HepG2 (cell line): Measurements from ENCODE around the gene AGER. TPM values are rescaled to one million over a fixed set of nuclear protein-coding genes. Genes with fewer than 3 reads are reported as not detected.
A peak's percentile ranks its signal among the peaks of the same experiment; 100 is the strongest.

Experiments
- CAMTA2 ChIP-seq: sonication (generic); formaldehyde crosslinking; IDR thresholded peaks from 2 replicates; pipeline ENCODE4 v1.4.0; 2020; ENCODE audit warnings: mild to moderate bottlenecking, missing genetic modification reagents, borderline replicate concordance
- DMAP1 ChIP-seq: IDR thresholded peaks from 2 replicates; pipeline ENCODE4 v1.6.1; 2016
- ETV6 ChIP-seq: sonication (generic); formaldehyde crosslinking; conservative IDR thresholded peaks from 2 replicates; pipeline ENCODE4 v1.4.0; 2020; ENCODE audit warnings: missing genetic modification reagents
- FOXP1 ChIP-seq, 2 experiments: fragments of 450-650 bp in 1 of 2; IDR thresholded peaks; 2 replicates each; pipeline ENCODE4 v1.6.1; 2017 to 2018; ENCODE audit warnings: antibody characterized with exemption in 1 of 2
- HDAC1 ChIP-seq: sonication (generic); formaldehyde crosslinking; IDR thresholded peaks from 2 replicates; pipeline ENCODE4 v1.5.1; 2020; ENCODE audit warnings: mild to moderate bottlenecking, missing genetic modification reagents
- HOXA9 ChIP-seq: sonication (generic); formaldehyde crosslinking; IDR thresholded peaks from 2 replicates; pipeline ENCODE4 v1.8.1; 2022; ENCODE audit warnings: missing genetic modification reagents, mild to moderate bottlenecking, moderate library complexity, borderline replicate concordance
- JUNB ChIP-seq: sonication (generic); formaldehyde crosslinking; IDR thresholded peaks from 2 replicates; pipeline ENCODE4 v1.8.0; 2022; ENCODE audit warnings: missing genetic modification reagents, mild to moderate bottlenecking, borderline replicate concordance
- KAT8 ChIP-seq: IDR thresholded peaks from 2 replicates; pipeline ENCODE4 v1.6.1; 2016; ENCODE audit warnings: missing genetic modification reagents, missing compliant biosample characterization
- MAZ ChIP-seq, 2 experiments: sonication (generic) in 1 of 2; formaldehyde crosslinking in 1 of 2; IDR thresholded peaks; 2 replicates each; pipeline versions ENCODE4 v1.5.0 to v1.6.1; 2012 to 2020; ENCODE audit warnings: low read depth in 2 of 2, mild to moderate bottlenecking in 2 of 2, borderline replicate concordance in 1 of 2, improper control_type of control experiment in 1 of 2, low read length in 1 of 2, missing genetic modification reagents in 1 of 2, moderate library complexity in 1 of 2
- MIXL1 ChIP-seq: IDR thresholded peaks from 2 replicates; pipeline ENCODE4 v1.6.1; 2016
- NR2C2 ChIP-seq: sonication (generic); formaldehyde crosslinking; IDR thresholded peaks from 2 replicates; pipeline ENCODE4 v1.4.0; 2020; ENCODE audit warnings: missing genetic modification reagents, mild to moderate bottlenecking, moderate library complexity, borderline replicate concordance
- NR2F1 ChIP-seq, 2 experiments: fragments of 450-650 bp in 1 of 2; formaldehyde crosslinking in 1 of 2; IDR thresholded peaks; 2 replicates each; pipeline versions ENCODE4 v1.5.0 to v1.6.1; 2016 to 2020; ENCODE audit warnings: mild to moderate bottlenecking in 1 of 2, missing compliant biosample characterization in 1 of 2, missing genetic modification reagents in 1 of 2, moderate library complexity in 1 of 2
- NR2F6 ChIP-seq, 2 experiments: IDR thresholded peaks; 2 replicates each; pipeline ENCODE4 v1.6.1; 2016; ENCODE audit warnings: antibody characterized with exemption in 1 of 2, mild to moderate bottlenecking in 1 of 2
- RBFOX2 ChIP-seq: fragments of 200-400 bp; formaldehyde crosslinking; IDR thresholded peaks from 2 replicates; pipeline ENCODE4 v1.6.1; 2017; ENCODE audit warnings: low read depth, mild to moderate bottlenecking, low read length
- SIX1 ChIP-seq: sonication (generic); formaldehyde crosslinking; IDR thresholded peaks from 2 replicates; pipeline ENCODE4 v1.4.0; 2020; ENCODE audit warnings: missing genetic modification reagents, borderline replicate concordance
- TGIF2 ChIP-seq: IDR thresholded peaks from 2 replicates; pipeline ENCODE4 v1.6.1; 2016; ENCODE audit warnings: control low read depth, missing compliant biosample characterization
- XBP1 ChIP-seq: sonication (generic); formaldehyde crosslinking; IDR thresholded peaks from 2 replicates; pipeline ENCODE4 v1.5.0; 2020; ENCODE audit warnings: missing genetic modification reagents
- YEATS2 ChIP-seq: sonication (generic); formaldehyde crosslinking; IDR thresholded peaks from 2 replicates; pipeline ENCODE4 v1.4.0; 2020; ENCODE audit warnings: missing genetic modification reagents, borderline replicate concordance
- YY1 ChIP-seq: IDR thresholded peaks from 2 replicates; pipeline ENCODE4 v1.6.1; 2011; ENCODE audit warnings: low read length, low read depth, moderate library complexity, mild to moderate bottlenecking; ENCODE audit not compliant: insufficient read depth, insufficient replicate concordance
- ZMYM2 ChIP-seq: sonication (generic); formaldehyde crosslinking; IDR thresholded peaks from 2 replicates; pipeline ENCODE4 v1.8.0; 2022; ENCODE audit warnings: mild to moderate bottlenecking, missing genetic modification reagents
- ZNF260 ChIP-seq: sonication (generic); formaldehyde crosslinking; IDR thresholded peaks from 2 replicates; pipeline ENCODE4 v1.4.0; 2020; ENCODE audit warnings: missing genetic modification reagents, low read depth, mild to moderate bottlenecking, borderline replicate concordance
- ZNF709 ChIP-seq: sonication (generic); formaldehyde crosslinking; IDR thresholded peaks from 2 replicates; pipeline ENCODE4 v1.5.0; 2020; ENCODE audit warnings: mild to moderate bottlenecking, missing genetic modification reagents
- ZSCAN25 ChIP-seq: sonication (generic); formaldehyde crosslinking; IDR thresholded peaks from 2 replicates; pipeline ENCODE4 v1.8.0; 2022; ENCODE audit warnings: mild to moderate bottlenecking, missing genetic modification reagents
- polyA plus RNA-seq, 8 experiments: library from polyadenylated mRNA; depleted of rRNA in 3 of 8; stranded (reverse) in 7 of 8; unstranded in 1 of 8; fragments of >200 nt; fragmentation: Illumina TruSeq in 4 of 8; extraction: Trizol in 4 of 8; gene quantifications; 2 replicates each; pipeline versions ENCODE4 v1.2.1 to v1.2.3, GENCODE V29; 2011 to 2016; ENCODE audit warnings: low read depth in 4 of 8, missing spikeins in 1 of 8, mixed read lengths in 1 of 8; ENCODE audit not compliant: insufficient read depth in 1 of 8
- total RNA-seq, 5 experiments: library from RNA; depleted of rRNA; stranded (reverse); fragments of >200 nt; fragmentation: Illumina TruSeq; extraction: Trizol; gene quantifications; 2 replicates each; pipeline ENCODE4 v1.2.3, GENCODE V29; 2016; ENCODE audit warnings: low read depth in 1 of 5
- TF ChIP-seq, protein P1 (sequence below): sonication (generic); formaldehyde crosslinking; conservative IDR thresholded peaks from 2 replicates; pipeline ENCODE4 v1.4.0; 2020; ENCODE audit warnings: missing genetic modification reagents
- TF ChIP-seq, protein P2 (sequence below): sonication (generic); formaldehyde crosslinking; IDR thresholded peaks from 2 replicates; pipeline ENCODE4 v1.5.0; 2020; ENCODE audit warnings: missing genetic modification reagents
- TF ChIP-seq, protein P3 (sequence below): sonication (generic); formaldehyde crosslinking; IDR thresholded peaks from 2 replicates; pipeline ENCODE4 v1.5.0; 2020; ENCODE audit warnings: missing genetic modification reagents

AGER gene
- total and polyA plus RNA-seq, 2 of the 13 experiments (the other 11 are each of a cell fraction or from before 2014, with no cell fraction given): 1.9 to 5.1 TPM

DNA sequence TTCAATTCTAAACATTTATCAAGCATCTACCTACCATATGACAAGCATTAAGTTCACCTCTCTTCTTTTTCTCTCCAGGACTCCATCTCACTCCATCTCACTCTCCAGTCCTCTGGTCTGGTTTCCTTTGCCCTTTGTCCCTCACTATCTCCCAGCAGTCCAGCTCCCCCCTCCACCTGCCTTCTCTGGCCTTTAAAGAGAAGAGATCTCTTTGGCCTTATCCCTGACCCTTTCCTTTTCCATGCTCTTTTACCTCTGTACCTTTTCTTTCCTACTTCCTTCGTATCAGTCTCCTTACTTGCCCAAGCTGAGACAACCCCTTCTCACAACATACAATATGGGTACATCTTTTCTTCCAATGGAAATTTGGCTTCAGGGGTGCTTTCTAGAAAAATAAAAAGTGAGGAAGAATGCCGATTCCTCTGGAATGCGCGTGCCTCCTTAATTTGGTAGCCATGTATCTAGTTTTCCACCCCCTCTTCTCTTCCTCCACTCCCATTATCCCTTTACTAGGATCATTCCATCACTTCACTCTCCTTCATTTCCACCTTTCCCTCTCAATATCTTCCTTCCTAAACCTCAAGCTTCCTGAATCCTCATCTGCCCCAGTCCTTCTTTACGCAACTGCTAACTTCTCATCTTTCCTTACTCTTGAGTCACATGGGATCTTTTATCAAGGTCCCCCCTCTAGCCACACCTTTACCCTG lies 7.4 kb downstream of the AGER start (continued):
- TF ChIP-seq, protein P1, sequence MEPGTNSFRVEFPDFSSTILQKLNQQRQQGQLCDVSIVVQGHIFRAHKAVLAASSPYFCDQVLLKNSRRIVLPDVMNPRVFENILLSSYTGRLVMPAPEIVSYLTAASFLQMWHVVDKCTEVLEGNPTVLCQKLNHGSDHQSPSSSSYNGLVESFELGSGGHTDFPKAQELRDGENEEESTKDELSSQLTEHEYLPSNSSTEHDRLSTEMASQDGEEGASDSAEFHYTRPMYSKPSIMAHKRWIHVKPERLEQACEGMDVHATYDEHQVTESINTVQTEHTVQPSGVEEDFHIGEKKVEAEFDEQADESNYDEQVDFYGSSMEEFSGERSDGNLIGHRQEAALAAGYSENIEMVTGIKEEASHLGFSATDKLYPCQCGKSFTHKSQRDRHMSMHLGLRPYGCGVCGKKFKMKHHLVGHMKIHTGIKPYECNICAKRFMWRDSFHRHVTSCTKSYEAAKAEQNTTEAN: no peak
- TF ChIP-seq ZMYM2 (CRISPR knock-in tag) (0 out of 2 replicates have a peak, but pooled peaks have one; percentile 43), SIX1 (CRISPR knock-in tag) (no peak), HDAC1 (CRISPR knock-in tag) (no peak; the same call in 1 of the 2 replicates), CAMTA2 (no peak), RBFOX2 (peak; percentile 3; the same call in 1 of the 2 replicates), JUNB (peak; percentile 51; the same call in 1 of the 2 replicates), FOXP1 (IDR thresholded peaks at IDR 0.05) (no peak), FOXP1 (CRISPR knock-in tag; IDR thresholded peaks at IDR 0.05) (no peak), XBP1 (CRISPR knock-in tag) (no peak), DMAP1 (CRISPR knock-in tag) (no peak), NR2F1 (CRISPR knock-in tag; IDR thresholded peaks at IDR 0.05) (no peak), TGIF2 (CRISPR knock-in tag) (0 out of 2 replicates have a peak, but pooled peaks have one; percentile 9), NR2C2 (CRISPR knock-in tag) (no peak), YEATS2 (CRISPR knock-in tag) (no peak), ZSCAN25 (no peak), ETV6 (CRISPR knock-in tag) (no peak), MAZ (IDR thresholded peaks at IDR 0.05; ENCODE audit: borderline replicate concordance, low read depth, low read length) (no peak), MAZ (CRISPR knock-in tag; IDR thresholded peaks at IDR 0.05; ENCODE audit: low read depth) (no peak), NR2F6 (IDR thresholded peaks at IDR 0.05) (peak; percentile 48; the same call in 1 of the 2 replicates), NR2F6 (CRISPR knock-in tag; IDR thresholded peaks at IDR 0.05) (no peak), ZNF709 (CRISPR knock-in tag) (no peak), HOXA9 (CRISPR knock-in tag) (no peak), MIXL1 (no peak), YY1 (no peak), ZNF260 (CRISPR knock-in tag) (no peak), KAT8 (CRISPR knock-in tag) (no peak)
- TF ChIP-seq, protein P2, sequence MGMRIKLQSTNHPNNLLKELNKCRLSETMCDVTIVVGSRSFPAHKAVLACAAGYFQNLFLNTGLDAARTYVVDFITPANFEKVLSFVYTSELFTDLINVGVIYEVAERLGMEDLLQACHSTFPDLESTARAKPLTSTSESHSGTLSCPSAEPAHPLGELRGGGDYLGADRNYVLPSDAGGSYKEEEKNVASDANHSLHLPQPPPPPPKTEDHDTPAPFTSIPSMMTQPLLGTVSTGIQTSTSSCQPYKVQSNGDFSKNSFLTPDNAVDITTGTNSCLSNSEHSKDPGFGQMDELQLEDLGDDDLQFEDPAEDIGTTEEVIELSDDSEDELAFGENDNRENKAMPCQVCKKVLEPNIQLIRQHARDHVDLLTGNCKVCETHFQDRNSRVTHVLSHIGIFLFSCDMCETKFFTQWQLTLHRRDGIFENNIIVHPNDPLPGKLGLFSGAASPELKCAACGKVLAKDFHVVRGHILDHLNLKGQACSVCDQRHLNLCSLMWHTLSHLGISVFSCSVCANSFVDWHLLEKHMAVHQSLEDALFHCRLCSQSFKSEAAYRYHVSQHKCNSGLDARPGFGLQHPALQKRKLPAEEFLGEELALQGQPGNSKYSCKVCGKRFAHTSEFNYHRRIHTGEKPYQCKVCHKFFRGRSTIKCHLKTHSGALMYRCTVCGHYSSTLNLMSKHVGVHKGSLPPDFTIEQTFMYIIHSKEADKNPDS: no peak
- TF ChIP-seq, protein P3, sequence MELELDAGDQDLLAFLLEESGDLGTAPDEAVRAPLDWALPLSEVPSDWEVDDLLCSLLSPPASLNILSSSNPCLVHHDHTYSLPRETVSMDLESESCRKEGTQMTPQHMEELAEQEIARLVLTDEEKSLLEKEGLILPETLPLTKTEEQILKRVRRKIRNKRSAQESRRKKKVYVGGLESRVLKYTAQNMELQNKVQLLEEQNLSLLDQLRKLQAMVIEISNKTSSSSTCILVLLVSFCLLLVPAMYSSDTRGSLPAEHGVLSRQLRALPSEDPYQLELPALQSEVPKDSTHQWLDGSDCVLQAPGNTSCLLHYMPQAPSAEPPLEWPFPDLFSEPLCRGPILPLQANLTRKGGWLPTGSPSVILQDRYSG (CRISPR knock-in tag): no peak
